ENCODE results near the gene LRMDA. TPM values are rescaled to one million over a fixed set of nuclear protein-coding genes. Genes with fewer than 3 reads are reported as not detected.

LRMDA gene
- total and polyA plus RNA-seq, 10 of the 15 experiments (the other 5 are each of a cell fraction or from before 2014, with no cell fraction given) = 0.07 to 0.54 (median 0.29) TPM; not detected in 4

- RAD21 ChIA-PET (ENCODE audit: unreplicated experiment) = interaction anchor here (1.0 kb wide), 1 partner anchor 19 kb away, joined by 3 read pairs; no protein-coding TSS in a partner anchor
- BruUV-seq (replicated peaks) = no TSS peak
- no peak for DNase-seq (ENCODE audit: low read depth, low spot score)
- no peak for FAIRE-seq
- SMC1A ChIA-PET (ENCODE audit: uncharacterized antibody, unreplicated experiment) = no interaction called here
- POLR2A ChIA-PET = no interaction called here
- Histone ChIP-seq H3K9me3 (replicated peaks; ENCODE audit: control insufficient read depth, insufficient read depth, low read length) (no peaks in the 10 kb centered on the region), H3K9ac (ENCODE audit: control insufficient read depth, insufficient read depth, low read length) (no peak overlapping the region), H4K20me1 (ENCODE audit: control insufficient read depth, insufficient read depth) (no peaks in the 10 kb centered on the region), H3K27ac (ENCODE audit: control insufficient read depth, insufficient read depth) (no peak overlapping the region), H3K27me3 (replicated peaks in 1 of 2; ENCODE audit: control insufficient read depth in 2 of 2, insufficient read depth in 2 of 2, low read length in 1 of 2) (no peaks in the 10 kb centered on the region; a peak in 1 of 4 replicates), H2AFZ (ENCODE audit: control insufficient read depth, low read depth, low read length) (no peak overlapping the region), H3K36me3 (ENCODE audit: control insufficient read depth in 2 of 2, insufficient read depth in 2 of 2, low read length in 1 of 2) (no peaks in the 10 kb centered on the region), H3K4me2 (ENCODE audit: control insufficient read depth, insufficient read depth) (no peak overlapping the region), H3K79me2 (ENCODE audit: control insufficient read depth, insufficient read depth, low read length) (no peaks in the 10 kb centered on the region), H3K4me3 (no peak overlapping the region), H3K4me1 (ENCODE audit: control insufficient read depth, insufficient read depth, low read length) (no peaks in the 10 kb centered on the region)
- ATAC-seq = no peak
- no peak for TF ChIP-seq MEF2B (IDR thresholded peaks at IDR 0.05; ENCODE audit: partially characterized antibody, poor library complexity, severe bottlenecking)
- TF ChIP-seq WRNIP1 (IDR thresholded peaks at IDR 0.05; ENCODE audit: borderline replicate concordance, low read depth, low read length) = no peak
- TF ChIP-seq MYB (IDR thresholded peaks at IDR 0.05; ENCODE audit: borderline replicate concordance, low read depth, low read length) = no peak
- TF ChIP-seq RB1 (IDR thresholded peaks at IDR 0.05; ENCODE audit: borderline replicate concordance) = no peak
- TF ChIP-seq BHLHE40 (IDR thresholded peaks at IDR 0.05; ENCODE audit: borderline replicate concordance in 1 of 2, low read depth in 2 of 2, low read length in 1 of 2) = no peak
- TF ChIP-seq KAT2A (conservative IDR thresholded peaks at IDR 0.05; ENCODE audit: control insufficient read depth, low read depth, low read length) = no peak
- no peak for TF ChIP-seq MTA3 (IDR thresholded peaks at IDR 0.05; ENCODE audit: borderline replicate concordance, low read length)
- no peak for TF ChIP-seq MLLT1 (IDR thresholded peaks at IDR 0.05)
- no peak for TF ChIP-seq ETV6 (conservative IDR thresholded peaks at IDR 0.05 in 1 of 2, IDR thresholded peaks at IDR 0.05 in 1 of 2; ENCODE audit: borderline replicate concordance in 1 of 2, low read depth in 1 of 2)
- TF ChIP-seq CREB1 (IDR thresholded peaks at IDR 0.05; ENCODE audit: low read depth) = no peak
- TF ChIP-seq BRCA1 (IDR thresholded peaks at IDR 0.05; ENCODE audit: low read depth, low read length) = no peak
- no peak for TF ChIP-seq DPF2 (IDR thresholded peaks at IDR 0.05)
- no peak for TF ChIP-seq RELA (IDR thresholded peaks at IDR 0.05; ENCODE audit: borderline replicate concordance, partially characterized antibody)
- TF ChIP-seq PAX8 (IDR thresholded peaks at IDR 0.05) = no peak
- no peak for TF ChIP-seq ATF2 (IDR thresholded peaks at IDR 0.05; ENCODE audit: low read length)
- TF ChIP-seq JUND (IDR thresholded peaks at IDR 0.05; ENCODE audit: low read depth, low read length) = no peak
- TF ChIP-seq HCFC1 (IDR thresholded peaks at IDR 0.05; ENCODE audit: low read length) = no peak
- TF ChIP-seq CREM (IDR thresholded peaks at IDR 0.05; ENCODE audit: low read depth) = no peak
- TF ChIP-seq BCLAF1 (IDR thresholded peaks at IDR 0.05) = no peak
- no peak for TF ChIP-seq STAT1 (conservative IDR thresholded peaks at IDR 0.05)
- 18% methylated on average over 3 of the region's 3 CpGs for WGBS (ENCODE audit: insufficient coverage, insufficient replicate concordance, low lambda C conversion rate, missing lambda C conversion rate)
- intact Hi-C loops (cut with micrococcal nuclease; ENCODE audit: unreplicated experiment) = no loop called here
- in situ Hi-C loops (cut with MboI) = no loop called here
- CTCF ChIA-PET = no interaction called here
Observed at GRCh38 chr10:75655791-75656451, 224.5 kb downstream of the LRMDA start.

All from GM12878 (cell line).